ENCODE results near the gene KLF7. TPM values are rescaled to one million over a fixed set of nuclear protein-coding genes. Genes with fewer than 3 reads are reported as not detected.

The KLF7 gene
- total and polyA plus RNA-seq, 4 experiments from 2014 or later: 14.1 to 47.1 (median 31.4) TPM

DNA sequence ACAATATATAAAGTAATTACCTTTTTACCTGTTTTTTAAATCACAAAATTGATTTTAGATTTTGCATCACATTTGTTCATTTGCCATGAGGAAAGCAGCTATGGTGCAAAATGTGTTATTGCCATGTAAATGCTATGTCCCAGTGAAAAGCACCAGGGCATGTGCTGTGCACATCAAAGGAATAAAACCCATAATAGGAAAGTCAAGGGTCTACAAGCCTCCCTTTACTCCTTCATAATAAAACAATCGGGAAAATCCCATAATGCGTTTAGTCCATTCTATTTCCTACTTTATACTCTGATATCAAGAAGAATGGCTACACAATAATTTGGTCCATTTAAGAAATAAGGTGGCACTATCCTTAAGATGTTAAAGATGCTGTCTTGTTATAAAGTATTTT is 53.0 kb downstream of the KLF7 start:
- Mint-ChIP-seq H3K4me1 (peaks cover 4 to 15% (median 5%) of the 10 kb centered on the region in 4 donors), H3K9me3 (no peaks in the 10 kb centered on the region), H3K27me3 (no peaks in the 10 kb centered on the region), H3K27ac (no peak overlapping the region), H3K4me3 (no peak overlapping the region), H3K36me3 (peaks cover under 1 to 11% of the 10 kb centered on the region in 2 donors)
- H3K4me1 ChIP-seq (ENCODE audit: insufficient read depth, low read length): no peaks in the 10 kb centered on the region
- ChIA-PET CTCF (ENCODE audit: partially characterized antibody) (interaction anchor here (1.0 kb wide), 1 partner anchor 33 kb away, joined by 3 read pairs; no protein-coding TSS in a partner anchor), POLR2A (ENCODE audit: partially characterized antibody) (interaction anchor here (1.0 to 1.7 kb wide), 2 partner anchors 30 to 53 kb away, joined by 3 to 6 read pairs; partner anchors contain the start of gene KLF7)
- H3K4me3 ChIP-seq (ENCODE audit: low read length in 2 of 2): no peak overlapping the region
- no peaks in the 10 kb centered on the region for H3K9me3 ChIP-seq (ENCODE audit: control insufficient read depth in 1 of 2, low read length in 2 of 2)
- no peak overlapping the region for H3K27ac ChIP-seq (ENCODE audit: low read depth, low read length)
- no peaks in the 10 kb centered on the region for H3K36me3 ChIP-seq (ENCODE audit: insufficient read depth, low read length)
- intact Hi-C loops (cut with micrococcal nuclease): loop anchor here (10.0 kb wide), 1 partner anchor 52 kb away; the partner anchor contains the start of gene KLF7
- no peaks in the 10 kb centered on the region for H3K27me3 ChIP-seq (ENCODE audit: insufficient read depth, low read length)
- DNase-seq: no peak

DNA sequence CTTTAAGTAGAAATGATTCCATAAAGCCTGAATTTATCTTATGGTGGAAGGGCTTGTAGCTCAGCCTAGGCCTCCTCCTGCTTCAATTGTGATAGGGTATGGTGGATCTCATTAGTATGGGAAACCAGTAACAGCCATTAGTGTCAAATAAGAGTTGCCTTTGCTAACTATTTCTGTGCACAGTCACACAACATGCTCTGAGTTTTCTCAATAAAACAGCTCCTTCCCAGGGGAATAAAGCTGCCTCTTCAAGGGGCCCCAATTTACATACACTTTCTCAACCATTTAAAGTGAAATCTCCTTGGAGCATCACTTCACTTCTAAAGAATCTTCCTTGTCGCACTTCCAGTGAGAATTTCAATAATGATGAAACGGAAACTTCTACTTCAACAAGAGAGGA is 53.4 kb downstream of the KLF7 start:
- Mint-ChIP-seq H3K27me3 (no peaks in the 10 kb centered on the region), H3K4me3 (no peak overlapping the region), H3K4me1 (peaks cover 4 to 14% (median 5%) of the 10 kb centered on the region in 4 donors), H3K9me3 (no peaks in the 10 kb centered on the region), H3K27ac (no peak overlapping the region), H3K36me3 (peaks cover 3 to 15% of the 10 kb centered on the region in 2 donors)
- POLR2A ChIA-PET (ENCODE audit: partially characterized antibody): interaction anchor here (1.0 to 1.7 kb wide), 2 partner anchors 30 to 53 kb away, joined by 3 to 6 read pairs; partner anchors contain the start of gene KLF7
- Histone ChIP-seq H3K27ac (ENCODE audit: low read depth, low read length) (no peak overlapping the region), H3K27me3 (ENCODE audit: insufficient read depth, low read length) (no peaks in the 10 kb centered on the region), H3K4me1 (ENCODE audit: insufficient read depth, low read length) (no peaks in the 10 kb centered on the region), H3K9me3 (ENCODE audit: control insufficient read depth in 1 of 2, low read length in 2 of 2) (no peaks in the 10 kb centered on the region), H3K36me3 (ENCODE audit: insufficient read depth, low read length) (no peaks in the 10 kb centered on the region), H3K4me3 (ENCODE audit: low read length in 2 of 2) (no peak overlapping the region)
- intact Hi-C loops (cut with micrococcal nuclease): loop anchor here (10.0 kb wide), 1 partner anchor 52 kb away; the partner anchor contains the start of gene KLF7
- CTCF ChIA-PET (ENCODE audit: partially characterized antibody): interaction anchor here (1.0 kb wide), 1 partner anchor 32 kb away, joined by 3 read pairs; no protein-coding TSS in a partner anchor
- no peak for DNase-seq

DNA sequence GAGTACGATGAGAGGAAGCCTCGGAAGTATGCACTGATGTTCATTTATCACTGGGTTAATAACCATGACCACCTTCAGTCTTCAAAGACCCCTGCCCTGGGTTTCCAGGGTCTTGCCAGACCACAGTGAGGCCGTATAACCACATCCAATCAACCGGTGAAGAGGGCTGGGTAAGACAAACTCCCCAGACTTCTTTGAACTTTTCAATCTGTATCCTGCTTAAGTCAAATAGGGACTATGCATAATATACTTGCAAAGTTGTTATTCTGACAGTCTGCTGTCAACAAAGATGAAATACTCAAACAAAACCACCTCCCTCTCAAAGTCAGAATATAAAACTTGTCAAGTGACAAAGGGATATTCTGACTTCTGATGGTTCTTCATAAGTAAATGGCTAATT is 54.0 kb downstream of the KLF7 start:
- H3K9me3 ChIP-seq (ENCODE audit: control insufficient read depth in 1 of 2, low read length in 2 of 2): no peaks in the 10 kb centered on the region
- no peak overlapping the region for H3K27ac ChIP-seq (ENCODE audit: low read depth, low read length)
- Mint-ChIP-seq H3K4me3 (no peak overlapping the region), H3K9me3 (no peaks in the 10 kb centered on the region), H3K4me1 (peaks cover 4 to 11% (median 5%) of the 10 kb centered on the region in 4 donors), H3K27me3 (no peaks in the 10 kb centered on the region), H3K36me3 (peaks cover 5 to 21% of the 10 kb centered on the region in 2 donors), H3K27ac (peak overlapping the region in 1 of 7 donors; percentile 53)
- no peaks in the 10 kb centered on the region for H3K27me3 ChIP-seq (ENCODE audit: insufficient read depth, low read length)
- no peaks in the 10 kb centered on the region for H3K4me1 ChIP-seq (ENCODE audit: insufficient read depth, low read length)
- H3K36me3 ChIP-seq (ENCODE audit: insufficient read depth, low read length): no peaks in the 10 kb centered on the region
- no peak for DNase-seq
- ChIA-PET POLR2A (ENCODE audit: partially characterized antibody) (interaction anchor here (1.7 kb wide), 1 partner anchor 31 kb away, joined by 6 read pairs; no protein-coding TSS in a partner anchor), CTCF (ENCODE audit: partially characterized antibody) (interaction anchor here (1.0 kb wide), 1 partner anchor 32 kb away, joined by 3 read pairs; no protein-coding TSS in a partner anchor)
- H3K4me3 ChIP-seq (ENCODE audit: low read length in 2 of 2): no peak overlapping the region
- intact Hi-C loops (cut with micrococcal nuclease): loop anchor here (10.0 kb wide), 1 partner anchor 53 kb away; the partner anchor contains the start of gene KLF7

GRCh38 chr2:207110715-207111114 is 55.0 kb downstream of the KLF7 start:
- H3K4me1 Mint-ChIP-seq: peaks cover 4 to 8% (median 5%) of the 10 kb centered on the region in 4 donors
- POLR2A ChIA-PET (ENCODE audit: partially characterized antibody): no interaction called here

GRCh38 chr2:207110310-207110709 is 55.4 kb downstream of the KLF7 start:
- CTCF ChIA-PET (ENCODE audit: partially characterized antibody): no interaction called here
- Mint-ChIP-seq H3K4me3 (no peak overlapping the region), H3K27me3 (no peaks in the 10 kb centered on the region), H3K9me3 (no peaks in the 10 kb centered on the region), H3K27ac (peak overlapping the region in 1 of 7 donors; percentile 23), H3K36me3 (peaks cover 11 to 34% of the 10 kb centered on the region in 2 donors), H3K4me1 (peaks cover 4 to 8% (median 6%) of the 10 kb centered on the region in 4 donors)
- POLR2A ChIA-PET (ENCODE audit: partially characterized antibody): no interaction called here
- Histone ChIP-seq H3K27me3 (ENCODE audit: insufficient read depth, low read length) (no peaks in the 10 kb centered on the region), H3K36me3 (ENCODE audit: insufficient read depth, low read length) (no peaks in the 10 kb centered on the region), H3K4me3 (ENCODE audit: low read length in 2 of 2) (no peak overlapping the region), H3K9me3 (ENCODE audit: control insufficient read depth in 1 of 2, low read length in 2 of 2) (no peaks in the 10 kb centered on the region), H3K4me1 (ENCODE audit: insufficient read depth, low read length) (no peaks in the 10 kb centered on the region), H3K27ac (ENCODE audit: low read depth, low read length) (no peak overlapping the region)
- intact Hi-C loops (cut with micrococcal nuclease): loop anchor here (10.0 kb wide), 1 partner anchor 54 kb away; the partner anchor contains the start of gene KLF7
- no peak for DNase-seq

More at GRCh38 chr2:207110715-207111114, 55.0 kb downstream of the KLF7 start:
- Histone ChIP-seq H3K27ac (ENCODE audit: low read depth, low read length) (no peak overlapping the region), H3K27me3 (ENCODE audit: insufficient read depth, low read length) (no peaks in the 10 kb centered on the region), H3K36me3 (ENCODE audit: insufficient read depth, low read length) (no peaks in the 10 kb centered on the region), H3K4me1 (ENCODE audit: insufficient read depth, low read length) (no peaks in the 10 kb centered on the region), H3K9me3 (ENCODE audit: control insufficient read depth in 1 of 2, low read length in 2 of 2) (no peaks in the 10 kb centered on the region), H3K4me3 (ENCODE audit: low read length in 2 of 2) (no peak overlapping the region)
- intact Hi-C loops (cut with micrococcal nuclease): loop anchor here (10.0 kb wide), 1 partner anchor 54 kb away; the partner anchor contains the start of gene KLF7
- no peak for DNase-seq
- H3K4me3 Mint-ChIP-seq: no peak overlapping the region
- peak overlapping the region in 1 of 7 donors; percentile 23 for H3K27ac Mint-ChIP-seq
- peaks cover 11 to 30% of the 10 kb centered on the region in 2 donors for H3K36me3 Mint-ChIP-seq
- no peaks in the 10 kb centered on the region for H3K9me3 Mint-ChIP-seq
- H3K27me3 Mint-ChIP-seq: no peaks in the 10 kb centered on the region
- CTCF ChIA-PET (ENCODE audit: partially characterized antibody): no interaction called here

- H3K27me3 Mint-ChIP-seq: no peaks in the 10 kb centered on the region
- Histone ChIP-seq H3K27me3 (ENCODE audit: insufficient read depth, low read length) (no peaks in the 10 kb centered on the region), H3K36me3 (ENCODE audit: insufficient read depth, low read length) (no peaks in the 10 kb centered on the region), H3K27ac (ENCODE audit: low read depth, low read length) (no peak overlapping the region), H3K9me3 (ENCODE audit: control insufficient read depth in 1 of 2, low read length in 2 of 2) (no peaks in the 10 kb centered on the region), H3K4me1 (ENCODE audit: insufficient read depth, low read length) (no peaks in the 10 kb centered on the region), H3K4me3 (ENCODE audit: low read length in 2 of 2) (no peak overlapping the region)
- H3K9me3 Mint-ChIP-seq: no peaks in the 10 kb centered on the region
- no peak for DNase-seq
- H3K4me1 Mint-ChIP-seq: peaks cover 4 to 8% (median 6%) of the 10 kb centered on the region in 4 donors
- H3K27ac Mint-ChIP-seq: no peak overlapping the region
- CTCF ChIA-PET (ENCODE audit: partially characterized antibody): no interaction called here
- H3K36me3 Mint-ChIP-seq: peaks cover 14 to 37% of the 10 kb centered on the region in 2 donors
- POLR2A ChIA-PET (ENCODE audit: partially characterized antibody): interaction anchor here (1.0 to 1.6 kb wide), 2 partner anchors 33 to 55 kb away, joined by 3 to 7 read pairs; no protein-coding TSS in a partner anchor
- intact Hi-C loops (cut with micrococcal nuclease): loop anchor here (10.0 kb wide), 1 partner anchor 55 kb away; the partner anchor contains the start of gene KLF7
- no peak overlapping the region for H3K4me3 Mint-ChIP-seq
These were observed 56.0 kb downstream of the KLF7 start for GRCh38 chr2:207109768-207110167.

DNA sequence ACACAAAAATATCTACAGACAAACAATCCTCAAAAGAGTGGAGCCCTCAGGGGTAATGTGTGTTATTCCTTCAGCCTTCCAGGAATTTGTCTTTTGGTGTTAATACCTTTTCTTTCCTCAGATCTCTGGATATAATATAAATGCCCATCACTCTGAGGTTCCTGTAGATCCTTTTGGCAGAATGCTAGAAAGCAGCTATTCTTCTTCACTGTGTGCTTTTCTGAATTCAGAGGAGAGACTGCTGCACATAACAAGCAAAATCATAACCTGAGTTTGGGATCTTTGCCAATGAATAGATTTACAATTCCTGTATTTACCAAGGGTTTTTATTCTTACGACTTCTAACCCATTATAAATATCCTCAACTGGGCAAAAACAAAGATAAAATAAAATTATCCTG is 57.3 kb downstream of the KLF7 start:
- Histone ChIP-seq H3K4me3 (ENCODE audit: low read length in 2 of 2) (no peak overlapping the region), H3K27me3 (ENCODE audit: insufficient read depth, low read length) (no peaks in the 10 kb centered on the region), H3K36me3 (ENCODE audit: insufficient read depth, low read length) (no peaks in the 10 kb centered on the region), H3K27ac (ENCODE audit: low read depth, low read length) (no peak overlapping the region), H3K9me3 (ENCODE audit: control insufficient read depth in 1 of 2, low read length in 2 of 2) (no peaks in the 10 kb centered on the region), H3K4me1 (ENCODE audit: insufficient read depth, low read length) (no peaks in the 10 kb centered on the region)
- Mint-ChIP-seq H3K4me1 (peaks cover 2 to 8% (median 5%) of the 10 kb centered on the region in 4 donors), H3K27ac (peak overlapping the region in 1 of 7 donors; percentile 22), H3K36me3 (peaks cover 20 to 38% of the 10 kb centered on the region in 2 donors), H3K9me3 (no peaks in the 10 kb centered on the region), H3K27me3 (no peaks in the 10 kb centered on the region), H3K4me3 (no peak overlapping the region)
- no peak for DNase-seq
- CTCF ChIA-PET (ENCODE audit: partially characterized antibody): interaction anchor here (1.5 kb wide), 1 partner anchor 62 kb away, joined by 3 read pairs; no protein-coding TSS in a partner anchor
- intact Hi-C loops (cut with micrococcal nuclease): no loop called here
- POLR2A ChIA-PET (ENCODE audit: partially characterized antibody): interaction anchor here (1.6 kb wide), 1 partner anchor 57 kb away, joined by 7 read pairs; no protein-coding TSS in a partner anchor

All from CD4-positive, alpha-beta memory T cell (primary cell).